Neural progenitor cell (in vitro differentiated cells): Measurements from ENCODE around the gene BLTP3B.

ENCODE experiments used
- EZH2 ChIP-seq: fragments of 200-600 bp; sonication (generic); IDR thresholded peaks from 2 replicates; pipeline ENCODE4 v1.6.1; 2017; ENCODE audit warnings: antibody characterized with exemption, mild to moderate bottlenecking, moderate library complexity
- EZH2phosphoT487 ChIP-seq: fragments of 200-600 bp; sonication (generic); IDR thresholded peaks from 2 replicates; pipeline ENCODE4 v1.6.1; 2017; ENCODE audit warnings: antibody characterized with exemption
- TF ChIP-seq, protein P1 (sequence below): fragments of 200-600 bp; sonication (generic); IDR thresholded peaks from 2 replicates; pipeline ENCODE4 v1.5.1; 2017; ENCODE audit warnings: antibody characterized with exemption, mild to moderate bottlenecking

DNA sequence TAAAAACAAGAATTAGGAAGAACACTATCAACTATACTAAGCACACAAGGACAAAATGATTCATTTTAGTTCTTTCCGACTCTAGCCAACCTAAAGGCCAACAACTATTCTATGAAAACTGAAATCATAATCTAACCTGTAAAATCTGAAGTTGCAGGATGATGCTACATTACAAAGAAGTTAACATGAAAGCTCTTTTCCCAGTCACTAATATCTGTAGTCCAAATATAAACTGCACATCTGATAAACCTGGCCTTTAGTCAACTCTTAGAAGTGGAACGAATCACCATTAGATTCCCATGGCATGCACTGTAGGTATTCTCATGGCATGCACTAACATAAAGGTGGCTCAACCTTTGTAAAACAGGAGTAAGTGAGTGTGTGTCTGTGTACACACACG is 41.7 kb downstream of the BLTP3B start:
- TF ChIP-seq EZH2 (no peak), EZH2phosphoT487 (no peak)
- TF ChIP-seq, protein P1, sequence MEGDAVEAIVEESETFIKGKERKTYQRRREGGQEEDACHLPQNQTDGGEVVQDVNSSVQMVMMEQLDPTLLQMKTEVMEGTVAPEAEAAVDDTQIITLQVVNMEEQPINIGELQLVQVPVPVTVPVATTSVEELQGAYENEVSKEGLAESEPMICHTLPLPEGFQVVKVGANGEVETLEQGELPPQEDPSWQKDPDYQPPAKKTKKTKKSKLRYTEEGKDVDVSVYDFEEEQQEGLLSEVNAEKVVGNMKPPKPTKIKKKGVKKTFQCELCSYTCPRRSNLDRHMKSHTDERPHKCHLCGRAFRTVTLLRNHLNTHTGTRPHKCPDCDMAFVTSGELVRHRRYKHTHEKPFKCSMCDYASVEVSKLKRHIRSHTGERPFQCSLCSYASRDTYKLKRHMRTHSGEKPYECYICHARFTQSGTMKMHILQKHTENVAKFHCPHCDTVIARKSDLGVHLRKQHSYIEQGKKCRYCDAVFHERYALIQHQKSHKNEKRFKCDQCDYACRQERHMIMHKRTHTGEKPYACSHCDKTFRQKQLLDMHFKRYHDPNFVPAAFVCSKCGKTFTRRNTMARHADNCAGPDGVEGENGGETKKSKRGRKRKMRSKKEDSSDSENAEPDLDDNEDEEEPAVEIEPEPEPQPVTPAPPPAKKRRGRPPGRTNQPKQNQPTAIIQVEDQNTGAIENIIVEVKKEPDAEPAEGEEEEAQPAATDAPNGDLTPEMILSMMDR = no peak
